HEK293 (cell line): ENCODE data around the gene ATP12A.

Experiments used
- GLI4 ChIP-seq: fragments of 450-650 bp; formaldehyde crosslinking; IDR thresholded peaks from 2 replicates; pipeline ENCODE4 v1.5.1; 2016; ENCODE audit warnings: missing biosample characterization, missing genetic modification characterization
- ZNF121 ChIP-seq: fragments of 450-650 bp; formaldehyde crosslinking; IDR thresholded peaks from 2 replicates; pipeline ENCODE4 v1.5.1; 2016; ENCODE audit warnings: missing biosample characterization, missing genetic modification characterization
- ZNF214 ChIP-seq: fragments of 450-650 bp; formaldehyde crosslinking; IDR thresholded peaks from 2 replicates; pipeline ENCODE4 v1.5.1; 2017; ENCODE audit warnings: missing biosample characterization, mild to moderate bottlenecking, missing genetic modification characterization, borderline replicate concordance
- ZNF324 ChIP-seq: fragments of 450-650 bp; formaldehyde crosslinking; IDR thresholded peaks from 2 replicates; pipeline ENCODE4 v1.5.1; 2016; ENCODE audit warnings: missing biosample characterization, missing genetic modification characterization
- ZNF701 ChIP-seq: fragments of 450-650 bp; formaldehyde crosslinking; IDR thresholded peaks from 2 replicates; pipeline ENCODE4 v1.5.1; 2016; ENCODE audit warnings: missing biosample characterization, missing genetic modification characterization
- ZNF747 ChIP-seq: fragments of 450-650 bp; formaldehyde crosslinking; IDR thresholded peaks from 2 replicates; pipeline ENCODE4 v1.5.1; 2016; ENCODE audit warnings: missing biosample characterization, missing genetic modification characterization
- TF ChIP-seq, protein P1 (sequence below): fragments of 450-650 bp; formaldehyde crosslinking; IDR thresholded peaks from 2 replicates; pipeline ENCODE4 v1.5.1; 2016; ENCODE audit warnings: missing biosample characterization, missing genetic modification characterization
- TF ChIP-seq, protein P2 (sequence below): fragments of 450-650 bp; formaldehyde crosslinking; IDR thresholded peaks from 2 replicates; pipeline ENCODE4 v1.5.1; 2016; ENCODE audit warnings: missing biosample characterization, missing genetic modification characterization

DNA sequence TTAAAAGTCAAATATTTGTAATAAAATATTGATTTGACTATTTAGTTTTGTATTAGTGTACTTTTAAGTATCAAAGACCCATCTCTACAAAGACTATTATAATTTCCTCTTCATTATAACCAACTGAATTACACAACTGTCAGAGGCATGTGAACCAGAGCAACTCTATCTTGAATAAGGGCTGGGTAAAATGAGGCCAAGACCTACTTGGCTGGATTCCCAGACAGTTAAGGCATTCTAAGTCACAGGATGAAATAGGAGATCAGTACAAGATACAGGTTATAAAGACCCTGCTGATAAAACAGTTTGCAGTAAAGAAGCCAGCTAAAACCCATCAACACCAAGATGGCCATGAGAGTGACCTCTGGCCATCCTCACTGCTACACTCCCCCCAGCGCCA is 36.2 kb upstream of the ATP12A start:
- TF ChIP-seq, protein P1, sequence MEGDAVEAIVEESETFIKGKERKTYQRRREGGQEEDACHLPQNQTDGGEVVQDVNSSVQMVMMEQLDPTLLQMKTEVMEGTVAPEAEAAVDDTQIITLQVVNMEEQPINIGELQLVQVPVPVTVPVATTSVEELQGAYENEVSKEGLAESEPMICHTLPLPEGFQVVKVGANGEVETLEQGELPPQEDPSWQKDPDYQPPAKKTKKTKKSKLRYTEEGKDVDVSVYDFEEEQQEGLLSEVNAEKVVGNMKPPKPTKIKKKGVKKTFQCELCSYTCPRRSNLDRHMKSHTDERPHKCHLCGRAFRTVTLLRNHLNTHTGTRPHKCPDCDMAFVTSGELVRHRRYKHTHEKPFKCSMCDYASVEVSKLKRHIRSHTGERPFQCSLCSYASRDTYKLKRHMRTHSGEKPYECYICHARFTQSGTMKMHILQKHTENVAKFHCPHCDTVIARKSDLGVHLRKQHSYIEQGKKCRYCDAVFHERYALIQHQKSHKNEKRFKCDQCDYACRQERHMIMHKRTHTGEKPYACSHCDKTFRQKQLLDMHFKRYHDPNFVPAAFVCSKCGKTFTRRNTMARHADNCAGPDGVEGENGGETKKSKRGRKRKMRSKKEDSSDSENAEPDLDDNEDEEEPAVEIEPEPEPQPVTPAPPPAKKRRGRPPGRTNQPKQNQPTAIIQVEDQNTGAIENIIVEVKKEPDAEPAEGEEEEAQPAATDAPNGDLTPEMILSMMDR: no peak
- TF ChIP-seq, protein P2, sequence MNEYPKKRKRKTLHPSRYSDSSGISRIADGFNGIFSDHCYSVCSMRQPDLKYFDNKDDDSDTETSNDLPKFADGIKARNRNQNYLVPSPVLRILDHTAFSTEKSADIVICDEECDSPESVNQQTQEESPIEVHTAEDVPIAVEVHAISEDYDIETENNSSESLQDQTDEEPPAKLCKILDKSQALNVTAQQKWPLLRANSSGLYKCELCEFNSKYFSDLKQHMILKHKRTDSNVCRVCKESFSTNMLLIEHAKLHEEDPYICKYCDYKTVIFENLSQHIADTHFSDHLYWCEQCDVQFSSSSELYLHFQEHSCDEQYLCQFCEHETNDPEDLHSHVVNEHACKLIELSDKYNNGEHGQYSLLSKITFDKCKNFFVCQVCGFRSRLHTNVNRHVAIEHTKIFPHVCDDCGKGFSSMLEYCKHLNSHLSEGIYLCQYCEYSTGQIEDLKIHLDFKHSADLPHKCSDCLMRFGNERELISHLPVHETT: no peak
- TF ChIP-seq GLI4 (tag by site-specific recombination): no peak
- TF ChIP-seq ZNF324 (tag by site-specific recombination): no peak
- TF ChIP-seq ZNF747: no peak
- TF ChIP-seq ZNF701: no peak
- no peak for TF ChIP-seq ZNF121 (tag by site-specific recombination)
- TF ChIP-seq ZNF214: no peak
